ENCODE results near the gene RNF125. TPM values are rescaled to one million over a fixed set of nuclear protein-coding genes. Genes with fewer than 3 reads are reported as not detected.
"Not testable (repeated sequence)": the region's sequence is repeated elsewhere in the genome, so short reads cannot be mapped to it uniquely, and the experiment has no call there.

RNF125 gene
- polyA plus RNA-seq, 1 experiment, result 0.07 TPM

DNA sequence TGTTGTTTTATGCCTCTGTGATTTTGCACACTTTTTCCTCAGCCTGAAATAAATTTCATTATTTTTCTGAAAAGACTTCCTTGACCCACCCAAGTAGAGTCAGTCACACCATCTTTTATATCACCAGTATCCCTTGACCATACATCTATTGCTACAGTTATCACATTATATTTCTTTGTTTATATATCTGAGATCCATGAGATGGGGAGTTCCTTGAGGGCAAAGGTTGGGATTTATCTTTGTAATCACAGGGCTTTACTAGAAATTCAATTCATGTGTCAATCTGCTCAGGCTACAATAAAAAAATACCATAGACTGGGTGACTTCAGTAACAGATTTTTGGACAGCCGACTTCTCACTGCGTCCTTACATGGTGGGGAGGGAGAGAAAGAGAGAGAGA lies 60.2 kb downstream of the RNF125 start:
- CTCF ChIA-PET, result no interaction called here
- TF ChIP-seq, protein P1, sequence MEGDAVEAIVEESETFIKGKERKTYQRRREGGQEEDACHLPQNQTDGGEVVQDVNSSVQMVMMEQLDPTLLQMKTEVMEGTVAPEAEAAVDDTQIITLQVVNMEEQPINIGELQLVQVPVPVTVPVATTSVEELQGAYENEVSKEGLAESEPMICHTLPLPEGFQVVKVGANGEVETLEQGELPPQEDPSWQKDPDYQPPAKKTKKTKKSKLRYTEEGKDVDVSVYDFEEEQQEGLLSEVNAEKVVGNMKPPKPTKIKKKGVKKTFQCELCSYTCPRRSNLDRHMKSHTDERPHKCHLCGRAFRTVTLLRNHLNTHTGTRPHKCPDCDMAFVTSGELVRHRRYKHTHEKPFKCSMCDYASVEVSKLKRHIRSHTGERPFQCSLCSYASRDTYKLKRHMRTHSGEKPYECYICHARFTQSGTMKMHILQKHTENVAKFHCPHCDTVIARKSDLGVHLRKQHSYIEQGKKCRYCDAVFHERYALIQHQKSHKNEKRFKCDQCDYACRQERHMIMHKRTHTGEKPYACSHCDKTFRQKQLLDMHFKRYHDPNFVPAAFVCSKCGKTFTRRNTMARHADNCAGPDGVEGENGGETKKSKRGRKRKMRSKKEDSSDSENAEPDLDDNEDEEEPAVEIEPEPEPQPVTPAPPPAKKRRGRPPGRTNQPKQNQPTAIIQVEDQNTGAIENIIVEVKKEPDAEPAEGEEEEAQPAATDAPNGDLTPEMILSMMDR (IDR thresholded peaks at IDR 0.05; ENCODE audit: insufficient read depth, low read depth, low read length), result no peak
- Histone ChIP-seq H3K4me3 (ENCODE audit: low read depth, low read length) (no peak overlapping the region), H3K36me3 (ENCODE audit: control insufficient read depth, insufficient read depth, low read length) (no peaks in the 10 kb centered on the region), H3K27me3 (ENCODE audit: control insufficient read depth, insufficient read depth, low read length) (no peaks in the 10 kb centered on the region)
- POLR2A ChIA-PET, result interaction anchor here (0.5 kb wide), 1 partner anchor 11 kb away, joined by 3 read pairs; no protein-coding TSS in a partner anchor
- no peak for DNase-seq (ENCODE audit: low read depth)

DNA sequence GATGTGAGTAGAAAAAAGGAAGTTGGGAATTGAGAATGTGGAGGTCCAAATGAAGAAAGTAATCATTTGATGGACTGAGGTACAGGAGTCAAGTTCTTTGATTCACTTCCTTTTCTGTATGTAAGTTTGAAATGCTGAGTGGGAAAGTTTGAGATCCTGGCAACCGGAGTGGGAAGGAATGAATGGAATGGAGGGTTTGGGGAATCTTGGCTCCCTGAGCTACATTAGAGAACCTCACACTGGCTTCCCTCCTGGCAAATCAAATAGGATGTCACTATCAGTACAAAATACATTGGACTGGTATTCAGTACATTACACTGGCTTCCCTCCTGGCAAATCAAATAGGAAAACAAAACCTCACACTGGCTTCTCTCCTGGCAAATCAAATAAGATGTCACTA lies 63.3 kb downstream of the RNF125 start:
- POLR2A ChIA-PET, result no interaction called here
- Histone ChIP-seq H3K27me3 (ENCODE audit: control insufficient read depth, insufficient read depth, low read length) (no peaks in the 10 kb centered on the region), H3K4me3 (ENCODE audit: low read depth, low read length) (no peak overlapping the region), H3K36me3 (ENCODE audit: control insufficient read depth, insufficient read depth, low read length) (no peaks in the 10 kb centered on the region)
- CTCF ChIA-PET, result no interaction called here
- no peak for DNase-seq (ENCODE audit: low read depth)
- TF ChIP-seq, protein P1 (IDR thresholded peaks at IDR 0.05; ENCODE audit: insufficient read depth, low read depth, low read length), result no peak

GRCh38 chr18:32083781-32084180 lies 65.2 kb downstream of the RNF125 start:
- POLR2A ChIA-PET, result no interaction called here
- DNase-seq (ENCODE audit: low read depth), result no peak
- Histone ChIP-seq H3K4me3 (ENCODE audit: low read depth, low read length) (no peak overlapping the region), H3K36me3 (ENCODE audit: control insufficient read depth, insufficient read depth, low read length) (no peaks in the 10 kb centered on the region), H3K27me3 (ENCODE audit: control insufficient read depth, insufficient read depth, low read length) (no peaks in the 10 kb centered on the region)
- CTCF ChIA-PET, result interaction anchor here (0.7 kb wide), 1 partner anchor 886 kb away, joined by 3 read pairs; no protein-coding TSS in a partner anchor
- TF ChIP-seq, protein P1 (IDR thresholded peaks at IDR 0.05; ENCODE audit: insufficient read depth, low read depth, low read length), result no peak

DNA sequence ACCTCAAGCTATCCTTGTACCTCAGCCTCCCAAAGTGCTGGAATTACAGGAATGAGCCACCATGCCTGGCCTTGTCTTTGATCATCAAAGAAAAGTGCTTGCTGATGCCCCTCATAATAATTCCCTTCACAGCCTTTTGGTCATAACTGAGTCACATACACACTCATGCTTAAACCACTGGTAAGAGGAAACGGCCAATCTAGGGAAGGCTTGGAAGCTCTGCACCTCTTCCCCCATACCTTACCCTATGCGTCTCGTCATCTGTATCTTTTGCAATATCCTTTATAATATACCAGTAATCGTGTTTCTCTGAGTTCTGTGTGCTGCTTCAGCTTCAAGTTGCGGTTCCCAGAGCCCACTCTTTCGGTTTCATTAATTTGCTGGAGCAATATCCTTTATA lies 68.3 kb downstream of the RNF125 start:
- ChIA-PET POLR2A (no interaction called here), CTCF (no interaction called here)
- no peaks in the 10 kb centered on the region for H3K36me3 ChIP-seq (ENCODE audit: control insufficient read depth, insufficient read depth, low read length)
- H3K4me3 ChIP-seq (ENCODE audit: low read depth, low read length), result no peak overlapping the region
- DNase-seq (ENCODE audit: low read depth), result no peak
- H3K27me3 ChIP-seq (ENCODE audit: control insufficient read depth, insufficient read depth, low read length), result no peaks in the 10 kb centered on the region
- TF ChIP-seq, protein P1 (IDR thresholded peaks at IDR 0.05; ENCODE audit: insufficient read depth, low read depth, low read length), result no peak

DNA sequence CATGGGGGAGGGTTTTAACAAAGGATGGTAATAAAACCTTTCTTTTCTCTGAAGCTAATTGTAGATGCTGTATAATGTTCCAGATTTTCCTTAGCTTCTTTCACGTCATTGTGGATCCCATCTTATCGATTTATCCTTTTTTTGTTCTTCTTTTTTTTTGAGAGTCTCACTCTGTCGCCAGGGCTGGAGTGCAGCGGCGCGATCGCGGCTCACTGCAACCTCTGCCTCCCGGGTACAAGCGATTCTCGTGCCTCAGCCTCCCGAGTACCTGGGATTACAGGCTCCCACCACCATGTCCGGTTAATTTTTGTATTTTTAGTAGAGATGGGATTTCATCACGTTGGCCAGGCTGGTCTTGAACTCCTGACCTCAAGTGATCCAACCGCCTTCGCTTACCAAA lies 72.2 kb downstream of the RNF125 start:
- CTCF ChIA-PET, result interaction anchor here (1.5 kb wide), 1 partner anchor 68 kb away, joined by 4 read pairs; no protein-coding TSS in a partner anchor
- H3K27me3 ChIP-seq (ENCODE audit: control insufficient read depth, insufficient read depth, low read length); H3K36me3 ChIP-seq (ENCODE audit: control insufficient read depth, insufficient read depth, low read length); H3K4me3 ChIP-seq (ENCODE audit: low read depth, low read length); POLR2A ChIA-PET; DNase-seq (ENCODE audit: low read depth): not testable (repeated sequence)

GRCh38 chr18:32091325-32091723 lies 72.7 kb downstream of the RNF125 start:
- POLR2A ChIA-PET, result no interaction called here
- CTCF ChIA-PET, result interaction anchor here (1.5 kb wide), 1 partner anchor 67 kb away, joined by 4 read pairs; no protein-coding TSS in a partner anchor
- Histone ChIP-seq H3K4me3 (ENCODE audit: low read depth, low read length) (peak overlapping the region; percentile 96), H3K36me3 (ENCODE audit: control insufficient read depth, insufficient read depth, low read length) (no peaks in the 10 kb centered on the region), H3K27me3 (ENCODE audit: control insufficient read depth, insufficient read depth, low read length) (no peaks in the 10 kb centered on the region)
- no peak for DNase-seq (ENCODE audit: low read depth)
- TF ChIP-seq, protein P1 (IDR thresholded peaks at IDR 0.05; ENCODE audit: insufficient read depth, low read depth, low read length), result no peak
